AG09309 (cell line): Measurements from ENCODE around the gene TENT5C.

Experiments used
- DNase-seq: peaks from one replicate; pipeline ENCODE4 v3.0.0-alpha.2; 2010; ENCODE audit warnings: low read depth
- H3K4me3 ChIP-seq: 2 replicates; pipeline ENCODE4 v1.5.1; 2011; ENCODE audit warnings: mild to moderate bottlenecking, low read depth, low read length, moderate library complexity; ENCODE audit not compliant: control insufficient read depth
- CTCF ChIP-seq: IDR thresholded peaks from 2 replicates; pipeline ENCODE4 v1.5.1; 2011; ENCODE audit warnings: mild to moderate bottlenecking, low read depth, low read length, inconsistent platforms; ENCODE audit not compliant: insufficient read depth, control insufficient read depth; ENCODE audit errors: missing control alignments

Gene TENT5C

GRCh38 chr1:117669572-117669971 lies 63.7 kb downstream of the TENT5C start:
- no peak for TF ChIP-seq CTCF

GRCh38 chr1:117670976-117671780 lies 65.3 kb downstream of the TENT5C start:
- H3K4me3 ChIP-seq: no peak overlapping the region
- TF ChIP-seq CTCF: no peak
- DNase-seq: no peak

More at GRCh38 chr1:117669572-117669971, 63.7 kb downstream of the TENT5C start:
- H3K4me3 ChIP-seq: no peak overlapping the region
- DNase-seq: no peak

GRCh38 chr1:117671781-117672501 lies 66.1 kb downstream of the TENT5C start:
- DNase-seq: no peak
- no peak for TF ChIP-seq CTCF
- no peak overlapping the region for H3K4me3 ChIP-seq

- no peak overlapping the region for H3K4me3 ChIP-seq
- DNase-seq: no peak
- TF ChIP-seq CTCF: no peak
These were observed 66.9 kb downstream of the TENT5C start for GRCh38 chr1:117672756-117673155.

GRCh38 chr1:117673405-117673804 lies 67.6 kb downstream of the TENT5C start:
- TF ChIP-seq CTCF: no peak
- peak; percentile 63 for DNase-seq
- H3K4me3 ChIP-seq: no peak overlapping the region

GRCh38 chr1:117674521-117675400 lies 68.9 kb downstream of the TENT5C start:
- TF ChIP-seq CTCF: no peak
- DNase-seq: no peak
- H3K4me3 ChIP-seq: no peak overlapping the region
